Mesenchymal stem cell (in vitro differentiated cells and primary cell): ENCODE results near the gene SLC7A9.
A peak's percentile ranks its signal among the peaks of the same experiment; 100 is the strongest.

Experiments
- DNase-seq: peaks from one replicate; pipeline ENCODE4 v3.0.0-alpha.2; 2013
- H2AFZ ChIP-seq: one replicate; pipeline ENCODE4 v1.6.1; 2013; ENCODE audit warnings: low read depth, mild to moderate bottlenecking, control low read depth, inconsistent platforms, low read length, moderate library complexity
- H2AK5ac ChIP-seq: 2 replicates; pipeline ENCODE4 v1.6.1; 2013; ENCODE audit warnings: low read length, moderate library complexity, mild to moderate bottlenecking, inconsistent platforms; ENCODE audit not compliant: severe bottlenecking
- H2BK120ac ChIP-seq: one replicate; pipeline ENCODE4 v1.6.1; 2013; ENCODE audit warnings: low read depth, mild to moderate bottlenecking, inconsistent platforms, low read length, moderate library complexity
- H2BK12ac ChIP-seq, 2 experiments: one replicate each; pipeline ENCODE4 v1.6.1; 2013; ENCODE audit warnings: inconsistent platforms in 2 of 2, low read length in 2 of 2, mild to moderate bottlenecking in 2 of 2, moderate library complexity in 2 of 2, control low read depth in 1 of 2
- H2BK15ac ChIP-seq: one replicate; pipeline ENCODE4 v1.6.1; 2013; ENCODE audit warnings: mild to moderate bottlenecking, low read depth, inconsistent platforms; ENCODE audit not compliant: poor library complexity, severe bottlenecking
- H2BK5ac ChIP-seq: 2 replicates; pipeline ENCODE4 v1.6.1; 2013; ENCODE audit warnings: low read depth, mild to moderate bottlenecking, low read length, control low read depth, inconsistent platforms; ENCODE audit not compliant: poor library complexity, severe bottlenecking
- H3K14ac ChIP-seq, 2 experiments: one replicate each; pipeline ENCODE4 v1.6.1; 2013; ENCODE audit warnings: inconsistent platforms in 2 of 2, low read length in 2 of 2, control low read depth in 1 of 2, mild to moderate bottlenecking in 1 of 2, moderate library complexity in 1 of 2
- H3K18ac ChIP-seq, 2 experiments: one replicate each; pipeline ENCODE4 v1.6.1; 2013; ENCODE audit warnings: inconsistent platforms in 2 of 2, low read length in 2 of 2, control low read depth in 1 of 2, low read depth in 1 of 2, mild to moderate bottlenecking in 1 of 2
- H3K23ac ChIP-seq, 2 experiments: one replicate each; pipeline ENCODE4 v1.6.1; 2013; ENCODE audit warnings: inconsistent platforms in 2 of 2, low read length in 2 of 2, mild to moderate bottlenecking in 2 of 2, moderate library complexity in 2 of 2, control low read depth in 1 of 2
- H3K27ac ChIP-seq: 2 replicates; pipeline ENCODE4 v1.5.1; 2013; ENCODE audit warnings: mild to moderate bottlenecking, moderate library complexity, low read length, control low read depth, inconsistent platforms; ENCODE audit not compliant: poor library complexity, severe bottlenecking
- H3K27me3 ChIP-seq, 2 experiments: 2 replicates each; pipeline versions ENCODE4 v1.6.1 to v1.7.0; 2013; ENCODE audit warnings: low read length in 2 of 2, mild to moderate bottlenecking in 2 of 2, moderate library complexity in 2 of 2, control low read depth in 1 of 2, inconsistent platforms in 1 of 2; ENCODE audit not compliant: control insufficient read depth in 1 of 2, insufficient read depth in 1 of 2
- H3K36me3 ChIP-seq, 2 experiments: 2 replicates each; pipeline versions ENCODE4 v1.6.1 to v1.7.0; 2013; ENCODE audit warnings: low read length in 2 of 2, control low read depth in 1 of 2, inconsistent platforms in 1 of 2, low read depth in 1 of 2, mild to moderate bottlenecking in 1 of 2; ENCODE audit not compliant: insufficient read depth in 2 of 2, control insufficient read depth in 1 of 2
- H3K4ac ChIP-seq, 2 experiments: one replicate each; pipeline ENCODE4 v1.6.1; 2013; ENCODE audit warnings: inconsistent platforms in 2 of 2, low read length in 2 of 2, mild to moderate bottlenecking in 2 of 2, moderate library complexity in 2 of 2, control low read depth in 1 of 2, low read depth in 1 of 2
- H3K4me1 ChIP-seq: 2 replicates; pipeline ENCODE4 v1.6.1; 2013; ENCODE audit warnings: low read depth, low read length, control low read depth; ENCODE audit not compliant: control insufficient read depth, insufficient read depth
- H3K4me2 ChIP-seq: 2 replicates; pipeline ENCODE4 v1.6.1; 2013; ENCODE audit warnings: low read length, mild to moderate bottlenecking, inconsistent platforms; ENCODE audit not compliant: poor library complexity, severe bottlenecking
- H3K4me3 ChIP-seq, 2 experiments: 2 replicates each; pipeline versions ENCODE4 v1.5.1 to v1.7.0; 2013; ENCODE audit warnings: low read length in 2 of 2, mild to moderate bottlenecking in 2 of 2, control low read depth in 1 of 2, low read depth in 1 of 2; ENCODE audit not compliant: insufficient read depth in 1 of 2
- H3K79me1 ChIP-seq: replicated peaks from 2 replicates; pipeline ENCODE4 v1.6.1; 2013; ENCODE audit warnings: mild to moderate bottlenecking, control low read depth, low read length, inconsistent platforms; ENCODE audit not compliant: poor library complexity, severe bottlenecking
- H3K9ac ChIP-seq: 2 replicates; pipeline ENCODE4 v1.7.0; 2013; ENCODE audit warnings: mild to moderate bottlenecking, low read length, moderate library complexity
- H3K9me3 ChIP-seq: 2 replicates; pipeline ENCODE4 v1.7.0; 2013; ENCODE audit warnings: mild to moderate bottlenecking, low read length; ENCODE audit not compliant: control insufficient read depth
- H4K8ac ChIP-seq: one replicate; pipeline ENCODE4 v1.6.1; 2013; ENCODE audit warnings: inconsistent platforms, mild to moderate bottlenecking, low read length, moderate library complexity
- H4K91ac ChIP-seq: one replicate; pipeline ENCODE4 v1.6.1; 2013; ENCODE audit warnings: mild to moderate bottlenecking, low read length, inconsistent platforms
- WGBS: methylation state at CpG from one replicate; pipeline ENCODE4 v1.1.7; 2013; ENCODE audit warnings: mixed read lengths; 5-methylcytosine and 5-hydroxymethylcytosine counted together

Gene SLC7A9

GRCh38 chr19:32896516-32897214 is 27.1 kb upstream of the SLC7A9 start:
- Histone ChIP-seq H2AFZ (no peak overlapping the region), H3K4me3 (no peak overlapping the region), H2BK12ac (no peak overlapping the region), H3K4ac (no peak overlapping the region), H3K9me3 (peaks cover 19% of the 10 kb centered on the region), H3K23ac (no peak overlapping the region), H2BK5ac (no peak overlapping the region), H3K14ac (no peak overlapping the region), H3K36me3 (peaks cover 13 to 66% of the 10 kb centered on the region in 2 experiments), H2AK5ac (no peak overlapping the region), H3K4me1 (no peaks in the 10 kb centered on the region), H3K18ac (no peak overlapping the region), H2BK120ac (no peak overlapping the region), H3K27ac (no peak overlapping the region), H4K91ac (no peak overlapping the region), H3K27me3 (no peaks in the 10 kb centered on the region), H3K4me2 (no peak overlapping the region), H4K8ac (no peak overlapping the region), H3K79me1 (peaks cover 6% of the 10 kb centered on the region), H2BK15ac (no peak overlapping the region), H3K9ac (no peak overlapping the region)
- no peak for DNase-seq
- WGBS: 100% methylated on average over 1 of the region's 1 CpG

DNA sequence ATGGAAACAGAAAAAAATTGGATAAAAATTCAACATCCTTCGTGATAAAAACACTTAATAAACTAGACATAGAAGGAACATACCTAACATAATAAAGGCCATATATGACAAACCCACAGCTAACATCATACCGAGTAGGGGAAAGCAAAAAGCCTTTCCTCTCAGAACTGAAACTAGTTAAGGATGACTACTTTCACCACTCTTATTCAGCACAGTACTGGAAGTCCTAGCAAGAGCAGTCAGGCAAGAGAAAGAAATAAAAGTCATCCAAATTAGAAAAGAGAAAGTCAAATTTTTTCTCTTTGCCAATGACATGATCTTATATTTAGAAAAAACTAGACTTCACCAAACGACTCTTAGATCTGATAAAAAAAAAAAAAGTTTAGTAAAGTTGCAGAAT is 25.8 kb upstream of the SLC7A9 start:
- H3K27ac ChIP-seq: no peak overlapping the region

DNA sequence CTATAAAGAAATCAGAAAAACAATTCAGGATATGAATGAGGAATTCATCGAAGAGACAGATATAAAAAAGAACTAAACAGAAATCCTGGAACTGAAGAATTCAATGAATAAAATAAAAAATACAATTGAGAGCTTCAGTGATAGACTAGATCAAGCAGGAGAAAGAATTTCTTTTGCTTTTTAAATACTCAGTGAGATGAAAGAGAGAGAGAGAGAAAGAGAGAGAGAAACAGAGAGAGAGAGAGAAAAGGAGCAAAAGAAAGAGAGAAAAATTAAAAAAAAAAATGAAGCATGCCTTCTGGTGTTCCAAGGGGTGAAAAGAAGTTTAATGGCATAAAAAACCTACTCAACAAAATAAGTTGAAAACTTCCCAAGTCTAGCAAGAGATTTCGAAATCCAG is 22.0 kb upstream of the SLC7A9 start:
- H3K23ac ChIP-seq: no peak overlapping the region
- H2BK5ac ChIP-seq: no peak overlapping the region
- H3K4me1 ChIP-seq: peaks cover 1% of the 10 kb centered on the region
- peaks cover 17% of the 10 kb centered on the region for H3K79me1 ChIP-seq
- H2AFZ ChIP-seq: no peak overlapping the region
- no peak for DNase-seq
- H2BK15ac ChIP-seq: no peak overlapping the region
- no peak overlapping the region for H3K18ac ChIP-seq
- H2AK5ac ChIP-seq: no peak overlapping the region
- no peak overlapping the region for H3K9ac ChIP-seq
- H3K27ac ChIP-seq: no peak overlapping the region
- H2BK12ac ChIP-seq: no peak overlapping the region
- H2BK120ac ChIP-seq: no peak overlapping the region
- no peak overlapping the region for H3K4ac ChIP-seq
- peaks cover 24% of the 10 kb centered on the region for H3K9me3 ChIP-seq
- no peak overlapping the region for H4K8ac ChIP-seq
- no peak overlapping the region for H3K4me2 ChIP-seq
- H3K27me3 ChIP-seq: no peaks in the 10 kb centered on the region
- no peak overlapping the region for H3K14ac ChIP-seq
- H3K36me3 ChIP-seq: peaks cover 31 to 47% of the 10 kb centered on the region in 2 experiments
- H4K91ac ChIP-seq: no peak overlapping the region
- no peak overlapping the region for H3K4me3 ChIP-seq
- no CpG with 5 or more reads among the region's 2 CpGs for WGBS

More for the DNA sequence above, 25.8 kb upstream of the SLC7A9 start:
- peaks cover 1% of the 10 kb centered on the region for H3K4me1 ChIP-seq
- H2BK12ac ChIP-seq: no peak overlapping the region
- no peak overlapping the region for H4K8ac ChIP-seq
- H3K9me3 ChIP-seq: peaks cover 24% of the 10 kb centered on the region
- peaks cover 18 to 65% of the 10 kb centered on the region in 2 experiments for H3K36me3 ChIP-seq
- no peak overlapping the region for H3K9ac ChIP-seq
- WGBS: 95% methylated on average over 2 of the region's 3 CpGs
- H3K4ac ChIP-seq: no peak overlapping the region
- H2AFZ ChIP-seq: no peak overlapping the region
- no peak overlapping the region for H3K23ac ChIP-seq
- H3K79me1 ChIP-seq: peaks cover 13% of the 10 kb centered on the region
- no peak overlapping the region for H3K4me2 ChIP-seq
- no peak overlapping the region for H2BK120ac ChIP-seq
- H2BK5ac ChIP-seq: no peak overlapping the region
- no peak overlapping the region for H4K91ac ChIP-seq
- no peak overlapping the region for H3K14ac ChIP-seq
- no peak overlapping the region for H3K4me3 ChIP-seq
- DNase-seq: no peak
- H2AK5ac ChIP-seq: no peak overlapping the region
- H3K27me3 ChIP-seq: no peaks in the 10 kb centered on the region
- H3K18ac ChIP-seq: no peak overlapping the region
- H2BK15ac ChIP-seq: no peak overlapping the region

DNA sequence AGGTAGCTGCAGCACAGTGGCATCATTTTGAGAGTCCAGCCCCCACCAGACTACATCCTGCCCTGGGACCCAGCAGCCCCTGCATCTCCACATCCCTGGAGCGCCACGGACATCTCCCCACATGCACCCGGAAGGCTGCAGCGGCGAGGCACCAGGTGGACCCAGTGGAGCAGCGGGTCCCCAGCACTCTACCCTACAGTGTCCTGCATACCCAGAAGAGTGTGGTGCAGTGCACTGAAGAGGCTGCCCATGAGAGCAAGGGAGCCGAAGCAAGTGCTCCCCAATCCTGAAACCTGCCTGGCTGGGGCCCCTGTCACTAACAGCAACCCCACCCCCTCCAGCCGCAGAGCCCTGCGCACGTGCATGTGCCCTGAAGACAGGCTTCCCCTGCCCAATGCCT is 21.3 kb upstream of the SLC7A9 start:
- Histone ChIP-seq H2BK5ac (no peak overlapping the region), H4K8ac (no peak overlapping the region), H3K79me1 (peaks cover 17% of the 10 kb centered on the region), H3K9me3 (peaks cover 24% of the 10 kb centered on the region), H2BK12ac (no peak overlapping the region), H4K91ac (no peak overlapping the region), H2BK15ac (no peak overlapping the region), H3K4me3 (peak overlapping the region in 1 of 2 experiments; percentile 1), H3K4me2 (no peak overlapping the region), H2AK5ac (no peak overlapping the region), H3K4ac (no peak overlapping the region), H3K27ac (no peak overlapping the region), H3K18ac (no peak overlapping the region), H3K4me1 (peaks cover 1% of the 10 kb centered on the region), H2BK120ac (no peak overlapping the region), H3K36me3 (peaks cover 33 to 48% of the 10 kb centered on the region in 2 experiments), H3K9ac (no peak overlapping the region), H2AFZ (no peak overlapping the region), H3K14ac (no peak overlapping the region), H3K23ac (no peak overlapping the region), H3K27me3 (no peaks in the 10 kb centered on the region)
- no peak for DNase-seq
- WGBS: 99% methylated on average over 10 of the region's 10 CpGs
